Mucosa of descending colon (tissue), 3 donors: ENCODE measurements around the gene MLANA. TPM values are rescaled to one million over a fixed set of nuclear protein-coding genes. Genes with fewer than 3 reads are reported as not detected.
A peak's percentile ranks its signal among the peaks of the same experiment; 100 is the strongest.

Experiments
- ATAC-seq: fragments of 200-7000 bp; cut with Tn5 transposase; one replicate; pipeline ENCODE4 v1.9.1; 2020; ENCODE audit warnings: mild to moderate bottlenecking, moderate library complexity
- DNase-seq, 3 donors: peaks; one replicate each; pipeline ENCODE4 v3.0.0-alpha.2; 2020
- H3K36me3 ChIP-seq: fragments of 200-600 bp; one replicate; pipeline ENCODE4 v1.8.0; 2021; ENCODE audit warnings: low read depth, mild to moderate bottlenecking
- H3K4me1 ChIP-seq: fragments of 200-600 bp; one replicate; pipeline ENCODE4 v1.8.0; 2021; ENCODE audit warnings: low read depth, mild to moderate bottlenecking
- H3K4me3 ChIP-seq: fragments of 200-600 bp; one replicate; pipeline ENCODE4 v1.8.0; 2021; ENCODE audit warnings: mild to moderate bottlenecking
- H3K9me3 ChIP-seq: fragments of 200-600 bp; one replicate; pipeline ENCODE4 v1.8.0; 2021; ENCODE audit warnings: mild to moderate bottlenecking
- CTCF ChIP-seq: fragments of 200-600 bp; IDR thresholded peaks from one replicate; pipeline ENCODE4 v1.8.0; 2022; ENCODE audit warnings: antibody characterized with exemption, mild to moderate bottlenecking
- intact Hi-C, 2 donors: fragments of 100-400 bp; cut with DNase I in 1 of 2; cut with micrococcal nuclease in 1 of 2; formaldehyde crosslinking; loops; one replicate each; pipeline versions ENCODE4 v1.11.0 to v1.11.1; 2022; cut with DNase I, micrococcal nuclease
- total RNA-seq, 3 donors: library from RNA; stranded (reverse); fragmentation: NEBNext Ultra II Directional in 2 of 3; extraction: Animal tissue kit (Norgen Biotek cat#: 25700) in 2 of 3; gene quantifications; one replicate each; pipeline versions ENCODE4 v1.2.1 to v1.2.4, GENCODE V29; 2021 to 2023
- donor health status: DM: no; HTN: no; CAD: no; lungs with moderate emphysema.
- donor health status: DM: no; HTN: no; CAD: no.
- donor health status: DM: no; HTN: yes; CAD: no.

The MLANA gene
- total RNA-seq, 3 donors from 2014 or later, result not detected

- DNase-seq, result no peak
- Histone ChIP-seq H3K4me3 (no peak overlapping the region), H3K36me3 (no peaks in the 10 kb centered on the region), H3K9me3 (no peaks in the 10 kb centered on the region), H3K4me1 (peaks cover 5% of the 10 kb centered on the region)
- TF ChIP-seq CTCF, result no peak
- no peak for ATAC-seq
- intact Hi-C loops, result no loop called here
These were observed 37.1 kb upstream of the MLANA start for GRCh38 chr9:5853617-5854016.

GRCh38 chr9:5854063-5854790 is 36.5 kb upstream of the MLANA start:
- intact Hi-C loops, result no loop called here

GRCh38 chr9:5857928-5858327 is 32.8 kb upstream of the MLANA start:
- ATAC-seq (no peak), DNase-seq (no peak)
- Histone ChIP-seq H3K9me3 (no peaks in the 10 kb centered on the region), H3K4me3 (no peak overlapping the region), H3K36me3 (no peaks in the 10 kb centered on the region), H3K4me1 (peaks cover 7% of the 10 kb centered on the region)
- TF ChIP-seq CTCF, result no peak
- intact Hi-C loops, result no loop called here

More at GRCh38 chr9:5854063-5854790, 36.5 kb upstream of the MLANA start:
- DNase-seq (no peak), ATAC-seq (no peak)
- Histone ChIP-seq H3K4me3 (no peak overlapping the region), H3K36me3 (no peaks in the 10 kb centered on the region), H3K4me1 (peaks cover 5% of the 10 kb centered on the region), H3K9me3 (no peaks in the 10 kb centered on the region)
- no peak for TF ChIP-seq CTCF

- ATAC-seq (no peak), DNase-seq (no peak)
- intact Hi-C loops, result no loop called here
- Histone ChIP-seq H3K4me1 (peaks cover 12% of the 10 kb centered on the region), H3K9me3 (no peaks in the 10 kb centered on the region), H3K4me3 (no peak overlapping the region), H3K36me3 (no peaks in the 10 kb centered on the region)
- TF ChIP-seq CTCF, result no peak
These were observed 31.9 kb upstream of the MLANA start for GRCh38 chr9:5858833-5859232.

- ATAC-seq, result peak; percentile 99
- intact Hi-C loops, result no loop called here
These were observed 27.5 kb upstream of the MLANA start for GRCh38 chr9:5863092-5863746.

More at GRCh38 chr9:5863092-5863746, 27.5 kb upstream of the MLANA start:
- DNase-seq, result peak; percentile 74 to 85 (median 81)
- peaks cover 14% of the 10 kb centered on the region for H3K4me1 ChIP-seq
- no peaks in the 10 kb centered on the region for H3K9me3 ChIP-seq
- H3K36me3 ChIP-seq, result no peaks in the 10 kb centered on the region
- TF ChIP-seq CTCF, result no peak
- H3K4me3 ChIP-seq, result no peak overlapping the region
